HG03460 (cell line): ENCODE results near the gene C9orf78.
A peak's percentile ranks its signal among the peaks of the same experiment; 100 is the strongest.
"Not testable (repeated sequence)": the region's sequence is repeated elsewhere in the genome, so short reads cannot be mapped to it uniquely, and the experiment has no call there.

ENCODE experiments used
- ATAC-seq: cut with Tn5 transposase; IDR thresholded peaks from one replicate; pipeline ENCODE4 v1.9.1; 2021; ENCODE audit not compliant: unreplicated experiment

C9orf78 gene

GRCh38 chr9:129813661-129814060 lies 21.4 kb downstream of the C9orf78 start:
- no peak for ATAC-seq

GRCh38 chr9:129812385-129812784 lies 22.7 kb downstream of the C9orf78 start:
- no peak for ATAC-seq

GRCh38 chr9:129811967-129812363 lies 23.1 kb downstream of the C9orf78 start:
- no peak for ATAC-seq

- no peak for ATAC-seq
Observed at GRCh38 chr9:129810788-129811187, 24.3 kb downstream of the C9orf78 start.

- ATAC-seq = no peak
Observed at GRCh38 chr9:129810116-129810515, 25.0 kb downstream of the C9orf78 start.

GRCh38 chr9:129809346-129809745 lies 25.7 kb downstream of the C9orf78 start:
- ATAC-seq = no peak

GRCh38 chr9:129806061-129806460 lies 29.0 kb downstream of the C9orf78 start:
- ATAC-seq = no peak

GRCh38 chr9:129803676-129804060 lies 31.4 kb downstream of the C9orf78 start:
- peak; percentile 11 for ATAC-seq

- peak; percentile 96 for ATAC-seq
Observed at GRCh38 chr9:129802833-129803675, 32.0 kb downstream of the C9orf78 start, which contains the start of gene TOR1B. TOR1B (plus strand) TSS chr9:129803184; CDS start chr9:129803213, 29 bp downstream.

- no peak for ATAC-seq
Observed at GRCh38 chr9:129801504-129801903, 33.6 kb downstream of the C9orf78 start.

- no peak for ATAC-seq
Observed at GRCh38 chr9:129798973-129799372, 36.1 kb downstream of the C9orf78 start.

- not testable (repeated sequence) for ATAC-seq
Observed at GRCh38 chr9:129796029-129796428, 39.0 kb downstream of the C9orf78 start.

- no peak for ATAC-seq
Observed at GRCh38 chr9:129794549-129794948, 40.5 kb downstream of the C9orf78 start.

GRCh38 chr9:129786481-129786880 lies 48.6 kb downstream of the C9orf78 start:
- ATAC-seq = no peak

- ATAC-seq = no peak
Observed at GRCh38 chr9:129785866-129786265, 49.2 kb downstream of the C9orf78 start.

- ATAC-seq = not testable (repeated sequence)
Observed at GRCh38 chr9:129784970-129785369, 50.1 kb downstream of the C9orf78 start.

- ATAC-seq = no peak
Observed at GRCh38 chr9:129783516-129784361, 51.3 kb downstream of the C9orf78 start.

GRCh38 chr9:129781981-129782380 lies 53.1 kb downstream of the C9orf78 start:
- ATAC-seq = no peak

GRCh38 chr9:129781131-129781530 lies 53.9 kb downstream of the C9orf78 start:
- ATAC-seq = no peak

GRCh38 chr9:129779560-129780190 lies 55.4 kb downstream of the C9orf78 start:
- no peak for ATAC-seq

GRCh38 chr9:129778469-129778868 lies 56.6 kb downstream of the C9orf78 start:
- ATAC-seq = no peak
